VCaP (cell line): ENCODE measurements around the gene DPEP2NB.
"Not testable (repeated sequence)": the region's sequence is repeated elsewhere in the genome, so short reads cannot be mapped to it uniquely, and the experiment has no call there.

Experiments used
- H3K27ac ChIP-seq: fragments of 450-650 bp; 2 replicates; pipeline ENCODE4 v1.5.1; 2017
- CTCF ChIP-seq: fragments of 450-650 bp; conservative IDR thresholded peaks from 2 replicates; pipeline ENCODE4 v1.5.1; 2017; ENCODE audit warnings: mild to moderate bottlenecking, moderate library complexity

Gene DPEP2NB

DNA sequence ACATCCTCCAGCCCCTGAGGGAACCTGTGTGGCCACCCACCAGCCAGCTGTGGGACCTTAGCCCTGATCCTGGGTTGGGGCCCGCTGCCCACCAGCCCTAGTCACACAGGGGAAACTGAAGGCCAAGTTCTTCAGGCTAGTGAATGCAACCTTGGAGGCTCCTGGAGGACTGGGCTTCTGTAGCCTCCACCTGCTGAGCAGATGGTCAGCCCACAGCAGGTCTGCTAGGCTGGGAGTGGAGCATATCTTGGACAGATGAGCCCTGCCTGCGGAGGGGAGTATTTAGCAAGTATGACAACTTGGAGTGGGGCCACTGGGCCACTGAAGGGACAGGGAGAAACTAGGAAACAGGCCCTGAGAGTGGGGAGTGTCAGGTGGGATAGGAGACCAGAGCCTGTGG is 39.5 kb downstream of the DPEP2NB start:
- no peak overlapping the region for H3K27ac ChIP-seq
- TF ChIP-seq CTCF = no peak

DNA sequence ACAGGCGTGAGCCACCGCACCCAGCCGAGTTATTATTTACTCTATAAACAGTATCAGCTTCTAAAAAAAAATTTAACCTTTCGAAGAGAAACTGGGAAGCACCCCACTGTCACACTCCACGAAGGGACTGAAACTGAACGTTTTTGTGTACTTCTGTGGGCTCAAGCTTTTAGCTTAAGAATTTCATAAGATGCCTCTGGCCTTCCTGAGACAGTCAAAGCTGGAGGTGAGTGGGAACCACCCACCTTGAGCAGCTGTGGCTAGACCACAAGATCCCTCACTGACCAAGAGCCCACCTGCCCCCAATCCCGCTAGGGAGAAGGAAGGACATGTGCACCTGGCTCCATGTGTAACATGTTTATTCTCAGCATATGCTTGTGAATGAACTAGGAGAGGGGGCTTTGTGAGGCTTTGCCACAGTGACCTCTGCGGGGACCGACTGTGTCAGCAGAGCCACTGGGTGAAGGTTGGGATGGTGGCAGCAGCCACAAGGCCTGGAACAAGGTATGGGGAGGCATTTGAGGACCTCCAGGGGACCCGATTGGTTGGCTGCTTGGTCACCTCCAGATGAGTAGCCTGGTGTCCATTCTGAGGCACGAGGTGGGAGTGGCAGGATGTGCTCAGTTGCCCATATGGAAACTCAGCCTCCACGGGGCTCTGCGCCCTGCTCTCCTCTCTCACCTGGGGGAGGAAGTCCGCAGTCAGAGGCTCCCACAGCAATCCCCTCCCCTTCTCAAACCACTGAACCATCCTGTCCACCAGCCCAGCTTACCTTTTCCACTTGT is 40.2 kb downstream of the DPEP2NB start:
- TF ChIP-seq CTCF = no peak
- no peak overlapping the region for H3K27ac ChIP-seq

DNA sequence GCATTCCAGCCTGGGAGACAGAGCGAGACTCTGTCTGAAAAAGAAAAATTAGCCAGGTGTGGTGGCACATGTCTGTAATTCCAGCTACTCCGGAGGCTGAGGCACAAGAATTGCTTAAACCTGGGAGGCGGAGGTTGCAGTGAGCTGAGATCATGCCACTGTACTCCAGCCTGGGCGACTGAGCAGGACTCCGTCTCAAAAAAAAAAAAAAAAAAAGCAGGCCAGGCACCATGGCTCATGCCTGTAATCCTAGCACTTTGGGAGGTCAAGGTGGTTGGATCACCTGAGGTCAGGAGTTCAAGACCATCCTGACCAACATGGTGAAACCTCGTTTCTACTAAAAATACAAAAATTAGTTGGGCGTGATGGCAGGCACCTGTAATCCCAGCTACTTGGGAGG is 43.4 kb downstream of the DPEP2NB start:
- not testable (repeated sequence) for H3K27ac ChIP-seq

DNA sequence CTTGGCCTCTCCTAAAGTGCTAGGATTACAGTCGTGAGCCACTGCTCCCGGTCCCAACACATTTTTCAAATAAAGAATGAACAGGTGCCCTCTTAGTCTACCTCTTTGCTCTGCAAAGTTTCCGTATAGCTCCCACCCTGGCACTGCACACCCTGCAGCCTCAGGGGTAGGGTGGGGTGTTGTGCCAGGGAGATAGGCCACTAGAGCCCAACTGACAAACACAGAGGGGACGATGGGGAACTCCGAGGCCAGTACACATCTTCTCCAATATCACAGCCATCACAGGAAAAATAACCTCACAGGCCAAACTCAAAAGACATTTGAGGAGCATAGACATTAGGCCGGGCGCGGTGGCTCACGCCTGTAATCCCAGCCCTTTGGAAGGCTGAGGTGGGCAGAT is 44.6 kb downstream of the DPEP2NB start:
- no peak overlapping the region for H3K27ac ChIP-seq
- TF ChIP-seq CTCF = no peak

DNA sequence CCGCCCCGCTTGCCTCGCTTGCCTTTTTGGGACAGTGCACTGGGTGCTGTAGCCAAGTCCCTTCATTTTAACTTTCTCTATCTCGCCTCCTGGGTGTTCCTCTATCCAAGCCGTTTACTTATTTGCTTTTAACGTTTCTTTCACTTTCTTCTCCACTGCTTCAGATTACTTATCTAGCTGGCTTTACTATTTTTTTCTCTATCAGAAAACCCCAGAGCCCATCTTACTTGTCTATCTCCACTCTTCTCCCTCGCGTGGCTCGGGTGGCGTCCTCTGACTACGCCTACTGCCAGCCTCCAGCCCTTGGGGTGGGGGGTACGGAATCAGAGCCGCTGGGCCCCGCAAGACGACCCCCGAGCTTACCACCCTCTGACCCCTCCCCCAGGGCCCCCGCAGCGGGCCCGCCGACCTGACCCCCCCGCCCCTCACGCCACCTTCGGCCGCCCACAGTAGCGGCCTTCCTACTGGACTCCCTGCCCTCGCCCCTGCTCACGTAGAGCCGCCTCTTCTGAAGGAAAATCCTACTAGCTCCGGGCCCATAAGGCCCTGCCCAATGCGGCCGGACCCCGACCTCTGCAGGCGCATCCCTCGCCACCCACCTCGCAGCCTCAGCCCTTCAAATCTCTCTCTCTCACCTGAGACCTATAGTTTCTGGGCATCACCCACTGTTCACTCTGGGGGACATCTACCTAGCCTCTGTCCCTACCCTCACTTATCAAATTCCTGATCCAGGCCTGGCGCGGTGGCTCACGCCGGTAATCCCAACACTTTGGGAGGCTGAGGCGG is 46.3 kb downstream of the DPEP2NB start:
- TF ChIP-seq CTCF = no peak
- peak overlapping the region; percentile 24; the same call in 1 of the 2 replicates for H3K27ac ChIP-seq

DNA sequence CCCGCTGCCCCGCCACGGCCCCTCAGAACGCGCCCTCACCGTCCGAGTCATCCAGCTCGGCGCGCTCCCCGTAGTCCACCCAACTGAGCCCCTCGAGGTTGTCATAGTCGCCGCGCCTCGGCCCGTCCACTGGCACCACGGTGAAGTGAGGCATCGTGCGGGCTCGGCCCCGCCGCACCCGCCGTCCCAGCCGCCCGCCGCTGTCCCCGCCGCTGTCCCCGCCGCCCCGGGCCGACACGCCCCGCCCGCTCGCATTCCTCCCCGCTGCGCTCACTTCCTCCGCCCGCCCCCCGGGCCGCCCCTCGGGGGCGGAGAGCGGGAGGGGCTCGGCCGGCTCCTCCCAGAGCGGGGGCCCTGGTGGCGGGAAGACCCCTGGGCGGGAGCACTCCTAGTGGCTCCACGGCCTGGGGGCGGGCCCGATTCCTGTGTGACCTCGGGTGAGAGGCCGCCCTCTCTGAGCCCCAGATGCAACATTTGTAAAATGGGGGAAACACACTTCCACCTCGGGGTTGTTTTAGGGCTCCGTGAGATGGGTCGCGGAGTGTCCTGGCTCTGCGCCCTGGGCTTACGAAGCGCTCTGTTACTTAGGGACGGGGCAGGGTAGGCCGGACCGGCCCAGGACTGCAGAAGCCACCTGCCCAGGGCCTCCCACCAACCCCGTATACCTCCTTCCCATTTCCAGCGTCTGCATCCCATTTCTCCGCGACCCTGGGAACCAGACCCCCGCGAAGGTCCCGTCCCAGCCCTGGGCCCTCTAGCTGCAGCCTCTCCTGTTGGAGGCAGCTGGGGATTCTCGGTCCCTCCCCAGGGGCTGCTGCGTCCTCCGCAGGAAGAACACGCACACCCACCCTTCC is 47.1 kb downstream of the DPEP2NB start, which contains the start of gene SLC12A4:
Gene SLC12A4, minus strand, starts transcription at position 238 of the 854 bp plus-strand sequence. Its CDS starts 84 bp downstream, at position 154.
- no peak for TF ChIP-seq CTCF
- peak within 1 kb of the TSS; percentile 24; the same call in 1 of the 2 replicates for H3K27ac ChIP-seq

GRCh38 chr16:67967958-67968399 is 47.7 kb downstream of the DPEP2NB start:
- peak overlapping the region; percentile 24; the same call in 1 of the 2 replicates for H3K27ac ChIP-seq
- no peak for TF ChIP-seq CTCF
